Lower leg skin (tissue), 4 donors: ENCODE data around the gene PREX1. TPM values are rescaled to one million over a fixed set of nuclear protein-coding genes. Genes with fewer than 3 reads are reported as not detected.
"Not testable (repeated sequence)": the region's sequence is repeated elsewhere in the genome, so short reads cannot be mapped to it uniquely, and the experiment has no call there.

Experiments
- DNase-seq, 2 donors: peaks; one replicate each; pipeline ENCODE4 v3.0.0-alpha.2; 2019; ENCODE audit warnings: low spot score in 2 of 2
- H3K4me3 ChIP-seq: fragments of 200-600 bp; sonication (generic); 2 replicates; pipeline ENCODE4 v1.5.1; 2017; ENCODE audit warnings: mild to moderate bottlenecking, low read depth; ENCODE audit not compliant: poor library complexity, severe bottlenecking
- POLR2A ChIP-seq, 2 donors: fragments of 450-650 bp; IDR thresholded peaks; one replicate each; pipeline ENCODE4 v1.6.1; 2016 to 2017; ENCODE audit warnings: antibody characterized with exemption in 2 of 2, mild to moderate bottlenecking in 1 of 2, moderate library complexity in 1 of 2
- WGBS, 2 donors: methylation state at CpG; one replicate each; pipeline ENCODE4 v1.1.5; 2018; 5-methylcytosine and 5-hydroxymethylcytosine counted together
- intact Hi-C: fragments of 100-400 bp; cut with DNase I; formaldehyde crosslinking; loops from one replicate; pipeline ENCODE4 v1.15.0; 2023; ENCODE audit warnings: low total_unique reads
- total RNA-seq, 4 donors: library from RNA; depleted of rRNA; stranded (reverse); fragments of >200 nt; gene quantifications; one replicate each; pipeline ENCODE4 v1.1.0, GENCODE V29; 2016
- TF ChIP-seq, protein P1 (sequence below), 3 donors: fragments of 450-650 bp; IDR thresholded peaks; one replicate each; pipeline ENCODE4 v1.5.1; 2016; ENCODE audit warnings: antibody characterized with exemption in 3 of 3, mild to moderate bottlenecking in 3 of 3, moderate library complexity in 2 of 3

Gene PREX1, protein sequence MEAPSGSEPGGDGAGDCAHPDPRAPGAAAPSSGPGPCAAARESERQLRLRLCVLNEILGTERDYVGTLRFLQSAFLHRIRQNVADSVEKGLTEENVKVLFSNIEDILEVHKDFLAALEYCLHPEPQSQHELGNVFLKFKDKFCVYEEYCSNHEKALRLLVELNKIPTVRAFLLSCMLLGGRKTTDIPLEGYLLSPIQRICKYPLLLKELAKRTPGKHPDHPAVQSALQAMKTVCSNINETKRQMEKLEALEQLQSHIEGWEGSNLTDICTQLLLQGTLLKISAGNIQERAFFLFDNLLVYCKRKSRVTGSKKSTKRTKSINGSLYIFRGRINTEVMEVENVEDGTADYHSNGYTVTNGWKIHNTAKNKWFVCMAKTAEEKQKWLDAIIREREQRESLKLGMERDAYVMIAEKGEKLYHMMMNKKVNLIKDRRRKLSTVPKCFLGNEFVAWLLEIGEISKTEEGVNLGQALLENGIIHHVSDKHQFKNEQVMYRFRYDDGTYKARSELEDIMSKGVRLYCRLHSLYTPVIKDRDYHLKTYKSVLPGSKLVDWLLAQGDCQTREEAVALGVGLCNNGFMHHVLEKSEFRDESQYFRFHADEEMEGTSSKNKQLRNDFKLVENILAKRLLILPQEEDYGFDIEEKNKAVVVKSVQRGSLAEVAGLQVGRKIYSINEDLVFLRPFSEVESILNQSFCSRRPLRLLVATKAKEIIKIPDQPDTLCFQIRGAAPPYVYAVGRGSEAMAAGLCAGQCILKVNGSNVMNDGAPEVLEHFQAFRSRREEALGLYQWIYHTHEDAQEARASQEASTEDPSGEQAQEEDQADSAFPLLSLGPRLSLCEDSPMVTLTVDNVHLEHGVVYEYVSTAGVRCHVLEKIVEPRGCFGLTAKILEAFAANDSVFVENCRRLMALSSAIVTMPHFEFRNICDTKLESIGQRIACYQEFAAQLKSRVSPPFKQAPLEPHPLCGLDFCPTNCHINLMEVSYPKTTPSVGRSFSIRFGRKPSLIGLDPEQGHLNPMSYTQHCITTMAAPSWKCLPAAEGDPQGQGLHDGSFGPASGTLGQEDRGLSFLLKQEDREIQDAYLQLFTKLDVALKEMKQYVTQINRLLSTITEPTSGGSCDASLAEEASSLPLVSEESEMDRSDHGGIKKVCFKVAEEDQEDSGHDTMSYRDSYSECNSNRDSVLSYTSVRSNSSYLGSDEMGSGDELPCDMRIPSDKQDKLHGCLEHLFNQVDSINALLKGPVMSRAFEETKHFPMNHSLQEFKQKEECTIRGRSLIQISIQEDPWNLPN (N-terminal part only)
- 10 to 100 TPM in 1 of 4 donors, 1 to 10 TPM in 3; 5.4 to 18.6 (median 7.9) TPM for total RNA-seq

DNA sequence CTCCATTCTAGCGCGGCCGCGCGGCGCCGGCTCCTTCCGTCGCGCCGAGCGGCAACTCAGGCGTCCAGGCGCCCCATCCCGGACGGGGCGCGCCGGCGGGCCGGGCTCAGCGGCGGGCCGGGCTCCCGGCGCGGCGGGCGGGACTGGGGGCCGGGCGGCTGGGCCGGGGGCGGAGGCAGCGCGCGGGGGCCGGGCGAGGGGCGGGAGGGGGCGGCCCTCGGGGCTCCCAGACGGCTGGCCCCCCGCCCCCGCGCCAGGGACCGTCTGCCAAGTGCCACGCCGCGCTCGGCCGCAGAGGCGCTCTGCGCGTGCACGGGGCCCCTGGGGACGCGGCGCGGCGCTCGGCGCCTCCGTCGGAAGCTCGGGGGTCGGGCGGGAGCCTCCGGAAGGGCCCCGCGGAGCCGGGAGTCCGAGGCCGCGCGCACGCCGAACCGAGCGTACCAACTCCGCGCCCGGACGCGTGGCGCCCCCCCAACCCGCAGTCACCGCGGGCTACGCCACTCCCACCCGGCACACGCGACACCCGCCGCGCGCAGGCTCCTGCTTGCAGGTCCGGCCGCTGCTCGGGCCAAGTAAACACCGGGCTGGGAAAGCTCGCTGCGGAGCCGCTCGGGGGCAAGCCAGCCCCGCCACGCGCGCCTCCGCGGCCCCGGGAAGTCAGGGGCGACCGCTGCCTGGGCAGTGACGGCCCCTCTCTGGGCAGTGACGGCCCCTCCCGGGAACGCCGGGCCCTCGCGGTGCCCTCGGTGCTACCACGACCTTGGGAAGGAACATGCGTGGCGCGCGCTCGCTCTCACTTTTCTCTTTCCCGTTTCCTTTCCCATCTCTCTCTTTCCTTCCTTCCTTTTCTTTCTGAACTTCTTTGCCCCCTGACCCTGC lies at the start of gene PREX1:
Gene PREX1, minus strand, starts transcription at position 145 of the 879 bp plus-strand sequence. Its CDS starts 139 bp downstream, at position 6.
- intact Hi-C loops = no loop called here
- peak in 1 of 2 donors; percentile 91 for DNase-seq
- TF ChIP-seq POLR2A (IDR thresholded peaks at IDR 0.05) = no peak
- TF ChIP-seq, protein P1, sequence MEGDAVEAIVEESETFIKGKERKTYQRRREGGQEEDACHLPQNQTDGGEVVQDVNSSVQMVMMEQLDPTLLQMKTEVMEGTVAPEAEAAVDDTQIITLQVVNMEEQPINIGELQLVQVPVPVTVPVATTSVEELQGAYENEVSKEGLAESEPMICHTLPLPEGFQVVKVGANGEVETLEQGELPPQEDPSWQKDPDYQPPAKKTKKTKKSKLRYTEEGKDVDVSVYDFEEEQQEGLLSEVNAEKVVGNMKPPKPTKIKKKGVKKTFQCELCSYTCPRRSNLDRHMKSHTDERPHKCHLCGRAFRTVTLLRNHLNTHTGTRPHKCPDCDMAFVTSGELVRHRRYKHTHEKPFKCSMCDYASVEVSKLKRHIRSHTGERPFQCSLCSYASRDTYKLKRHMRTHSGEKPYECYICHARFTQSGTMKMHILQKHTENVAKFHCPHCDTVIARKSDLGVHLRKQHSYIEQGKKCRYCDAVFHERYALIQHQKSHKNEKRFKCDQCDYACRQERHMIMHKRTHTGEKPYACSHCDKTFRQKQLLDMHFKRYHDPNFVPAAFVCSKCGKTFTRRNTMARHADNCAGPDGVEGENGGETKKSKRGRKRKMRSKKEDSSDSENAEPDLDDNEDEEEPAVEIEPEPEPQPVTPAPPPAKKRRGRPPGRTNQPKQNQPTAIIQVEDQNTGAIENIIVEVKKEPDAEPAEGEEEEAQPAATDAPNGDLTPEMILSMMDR (IDR thresholded peaks at IDR 0.05) = no peak
- peak within 1 kb of the TSS; percentile 54 for H3K4me3 ChIP-seq
- WGBS, 2 donors = 4 to 7% methylated on average over 31 to 42 of the region's 128 CpGs

DNA sequence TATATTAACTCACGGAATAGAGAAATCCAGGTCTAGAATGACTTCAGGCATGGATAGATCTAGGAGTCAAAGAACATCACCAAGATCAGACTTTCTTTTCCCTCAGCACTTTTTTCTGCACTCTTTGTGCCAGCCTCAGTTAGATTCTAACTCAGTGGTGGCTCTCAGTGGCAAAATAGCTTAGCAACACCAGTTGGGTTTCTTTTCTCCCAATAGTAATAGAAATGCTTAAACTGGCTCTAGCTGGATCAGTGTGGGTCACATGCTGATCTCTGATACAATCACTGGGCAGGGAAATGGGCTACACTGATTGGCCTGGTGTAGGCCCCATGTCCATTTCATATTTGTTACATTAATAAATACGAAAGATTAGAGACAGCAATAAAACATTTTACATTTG lies 49.5 kb upstream of the PREX1 start:
- WGBS, 2 donors = 44 to 67% methylated on average over 2 of the region's 2 CpGs
- DNase-seq = peak in 1 of 2 donors; percentile 34
- TF ChIP-seq, protein P1 (IDR thresholded peaks at IDR 0.05) = no peak
- TF ChIP-seq POLR2A (IDR thresholded peaks at IDR 0.05) = no peak
- intact Hi-C loops = no loop called here
- H3K4me3 ChIP-seq = no peak overlapping the region

DNA sequence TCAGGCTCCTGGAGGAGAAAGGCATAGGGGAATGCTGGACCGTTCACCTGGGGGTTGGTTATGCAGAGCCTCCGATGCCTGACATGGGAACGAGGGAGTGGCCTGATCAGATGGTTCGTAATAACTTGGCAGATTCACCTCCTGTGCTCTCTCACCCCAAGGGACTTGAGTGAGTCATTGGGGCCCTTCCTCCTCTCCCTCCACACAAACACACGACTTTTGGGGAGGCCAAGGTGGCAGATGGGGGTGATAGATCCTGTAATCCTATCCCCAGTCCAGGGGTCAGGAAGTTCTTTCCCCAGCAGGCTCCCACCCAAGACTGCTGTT lies 48.1 kb upstream of the PREX1 start:
- WGBS, 2 donors = 20 to 25% methylated on average over 5 of the region's 5 CpGs
- intact Hi-C loops = no loop called here
- no peak overlapping the region for H3K4me3 ChIP-seq
- peak in 1 of 2 donors; percentile 65 for DNase-seq
- TF ChIP-seq, protein P1 (IDR thresholded peaks at IDR 0.05) = no peak

DNA sequence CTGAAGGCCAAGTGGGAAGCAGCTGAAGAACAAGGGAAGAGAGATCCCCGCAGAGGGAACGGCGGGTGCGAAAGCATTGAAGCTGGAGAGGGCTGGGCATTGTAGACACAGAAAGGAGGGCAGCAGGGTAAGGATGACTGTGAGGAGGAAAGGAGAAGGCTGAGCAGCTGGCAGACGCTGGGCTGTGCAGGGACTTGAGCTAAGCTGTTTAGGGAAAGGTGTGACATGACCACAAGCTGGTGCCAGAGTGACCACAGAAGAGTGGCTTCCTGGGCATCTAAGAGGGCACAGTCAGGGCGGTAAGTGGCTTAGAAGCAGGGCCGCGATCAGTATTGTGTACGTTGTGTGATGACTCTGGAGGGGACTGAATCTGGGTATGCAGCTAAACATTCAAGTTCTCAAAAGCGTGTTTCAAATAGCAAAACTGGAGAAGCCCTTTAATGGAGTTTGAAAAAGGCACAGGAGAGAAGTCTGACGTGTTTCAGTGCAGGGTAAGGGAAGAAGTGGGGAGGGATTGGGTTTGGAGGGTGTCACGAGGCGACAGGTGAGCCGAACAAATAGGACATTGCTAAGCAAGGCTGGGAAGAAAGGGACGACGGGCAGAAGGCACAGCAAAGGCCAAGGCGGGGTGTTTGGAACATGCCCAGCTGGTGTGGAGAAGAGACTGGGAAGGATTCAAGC lies 47.6 kb upstream of the PREX1 start:
- TF ChIP-seq, protein P1 (IDR thresholded peaks at IDR 0.05) = no peak
- no peak for TF ChIP-seq POLR2A (IDR thresholded peaks at IDR 0.05)
- no peak overlapping the region for H3K4me3 ChIP-seq
- WGBS, 2 donors = 66 to 77% methylated on average over 17 of the region's 17 CpGs
- DNase-seq = no peak
- intact Hi-C loops = no loop called here

DNA sequence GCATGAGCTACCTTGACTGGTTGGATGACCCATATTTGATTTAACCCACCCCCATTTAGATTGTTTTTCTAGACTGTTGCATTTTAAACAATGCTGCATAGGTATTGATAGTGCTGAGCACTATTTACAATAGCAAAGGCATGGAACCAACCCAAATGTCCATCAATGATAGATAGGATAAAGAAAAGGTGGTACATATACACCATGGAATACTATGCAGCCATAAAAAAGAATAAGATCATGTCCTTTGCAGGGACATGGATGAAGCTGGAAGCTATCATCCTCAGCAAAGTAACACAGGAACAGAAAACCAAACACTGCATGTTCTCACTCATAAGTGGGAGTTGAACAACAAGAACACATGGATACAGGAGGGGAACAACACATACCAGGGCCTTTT lies 41.6 kb upstream of the PREX1 start:
- DNase-seq, intact Hi-C loops, H3K4me3 ChIP-seq: not testable (repeated sequence)
